Measurements from ENCODE around the gene SLC35B2. TPM values are rescaled to one million over a fixed set of nuclear protein-coding genes. Genes with fewer than 3 reads are reported as not detected.

The SLC35B2 gene
- total RNA-seq, 2 donors from 2014 or later, result 31.1 to 33.9 TPM

- 84 to 86% methylated on average over 14 of the region's 14 CpGs for WGBS, 2 donors
- intact Hi-C loops (cut with DNase I), result no loop called here
- DNase-seq (no peak), ATAC-seq (no peak)
- H3K27me3 ChIP-seq, result no peaks in the 10 kb centered on the region
- H3K4me1 ChIP-seq, result peaks cover 80% of the 10 kb centered on the region
- no peak overlapping the region for H3K27ac ChIP-seq
- TF ChIP-seq POLR2A (IDR thresholded peaks at IDR 0.05) (no peak), CTCF (IDR thresholded peaks at IDR 0.05) (no peak)
- no peaks in the 10 kb centered on the region for H3K9me3 ChIP-seq
- H3K36me3 ChIP-seq (replicated peaks in 1 of 2; ENCODE audit: insufficient read depth in 1 of 2, low read depth in 2 of 2), result peaks cover 44 to 54% of the 10 kb centered on the region in 2 donors
- H3K4me3 ChIP-seq, result no peak overlapping the region
These were observed 5.5 kb downstream of the SLC35B2 start for GRCh38 chr6:44251576-44252524.

GRCh38 chr6:44250718-44251123, 6.6 kb downstream of the SLC35B2 start:
- Histone ChIP-seq H3K36me3 (replicated peaks in 1 of 2; ENCODE audit: insufficient read depth in 1 of 2, low read depth in 2 of 2) (peaks cover 44 to 54% of the 10 kb centered on the region in 2 donors), H3K27me3 (no peaks in the 10 kb centered on the region), H3K4me3 (no peak overlapping the region), H3K4me1 (peaks cover 72% of the 10 kb centered on the region), H3K27ac (peak overlapping the region in 1 of 4 donors; percentile 1), H3K9me3 (no peaks in the 10 kb centered on the region)
- no peak for TF ChIP-seq CTCF (IDR thresholded peaks at IDR 0.05)
- TF ChIP-seq POLR2A (IDR thresholded peaks at IDR 0.05), result no peak
- no peak for ATAC-seq
- 62 to 68% methylated on average over 3 of the region's 3 CpGs for WGBS, 2 donors
- no peak for DNase-seq
- intact Hi-C loops (cut with DNase I), result no loop called here

GRCh38 chr6:44250067-44250717, 7.1 kb downstream of the SLC35B2 start:
- intact Hi-C loops (cut with DNase I), result no loop called here
- Histone ChIP-seq H3K4me1 (peaks cover 72% of the 10 kb centered on the region), H3K4me3 (no peak overlapping the region), H3K9me3 (no peaks in the 10 kb centered on the region), H3K27ac (peak overlapping the region in 1 of 4 donors; percentile 13), H3K36me3 (replicated peaks in 1 of 2; ENCODE audit: insufficient read depth in 1 of 2, low read depth in 2 of 2) (peaks cover 44 to 54% of the 10 kb centered on the region in 2 donors), H3K27me3 (no peaks in the 10 kb centered on the region)
- DNase-seq, result no peak
- 53 to 61% methylated on average over 6 of the region's 6 CpGs for WGBS, 2 donors
- no peak for TF ChIP-seq POLR2A (IDR thresholded peaks at IDR 0.05)
- TF ChIP-seq CTCF (IDR thresholded peaks at IDR 0.05), result no peak
- no peak for ATAC-seq

- H3K27me3 ChIP-seq, result no peaks in the 10 kb centered on the region
- DNase-seq, result no peak
- peak overlapping the region in 3 of 4 donors; percentile 13 to 99 (median 98) for H3K27ac ChIP-seq
- H3K9me3 ChIP-seq, result no peaks in the 10 kb centered on the region
- peaks cover 41 to 51% of the 10 kb centered on the region in 2 donors for H3K36me3 ChIP-seq (replicated peaks in 1 of 2; ENCODE audit: insufficient read depth in 1 of 2, low read depth in 2 of 2)
- intact Hi-C loops (cut with DNase I), result no loop called here
- 40 to 41% methylated on average over 7 to 9 of the region's 9 CpGs for WGBS, 2 donors
- ATAC-seq, result no peak
- peaks cover 67% of the 10 kb centered on the region for H3K4me1 ChIP-seq
- no peak overlapping the region for H3K4me3 ChIP-seq
- TF ChIP-seq POLR2A (IDR thresholded peaks at IDR 0.05) (no peak), CTCF (IDR thresholded peaks at IDR 0.05) (no peak)
These were observed 8.1 kb downstream of the SLC35B2 start for GRCh38 chr6:44249082-44249748.

Measured in body of pancreas (tissue), 4 donors.